NOMO-1 treated with DMSO at 0.1 percent for 48 hours (cell line): ENCODE data around the gene FOXJ3.

Source experiments
- DNase-seq: peaks from one replicate; lab custom pipeline; 2025; ENCODE audit not compliant: unreplicated experiment; lab: John Stamatoyannopoulos, UW

FOXJ3 gene

GRCh38 chr1:42334240-42335049 is 590 bp downstream of the FOXJ3 start:
- no peak for DNase-seq

DNA sequence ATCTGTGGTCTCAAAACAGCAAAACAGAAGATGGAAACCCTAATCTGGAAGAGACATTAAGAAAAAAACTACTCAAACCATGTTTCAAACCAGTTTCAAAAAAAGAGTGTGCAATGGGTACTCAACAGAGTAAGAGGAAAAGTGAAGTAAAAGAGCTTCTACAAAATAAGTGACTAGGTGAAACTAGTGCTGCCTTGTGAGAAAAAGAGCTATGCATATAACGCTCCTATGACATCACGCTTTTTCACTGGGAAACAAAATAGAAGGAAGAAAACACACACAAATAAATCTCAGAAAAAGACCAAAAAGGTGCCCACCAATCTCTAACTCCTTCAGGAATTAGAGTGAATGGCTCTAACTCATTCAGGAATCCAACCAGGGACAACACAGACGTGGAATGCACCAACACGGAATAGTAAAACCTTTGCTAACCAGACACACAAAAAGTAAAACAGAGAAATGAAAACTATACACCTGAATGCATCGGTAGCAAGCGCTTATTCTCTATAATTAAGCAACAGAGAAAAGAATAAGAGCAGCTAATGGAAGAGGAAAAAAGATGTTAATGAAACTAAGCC is 1.3 kb downstream of the FOXJ3 start:
- peak; percentile 14 for DNase-seq

- DNase-seq, result no peak
Measured at GRCh38 chr1:42332877-42333276, 2.2 kb downstream of the FOXJ3 start.

GRCh38 chr1:42330215-42330614 is 4.8 kb downstream of the FOXJ3 start:
- no peak for DNase-seq

DNA sequence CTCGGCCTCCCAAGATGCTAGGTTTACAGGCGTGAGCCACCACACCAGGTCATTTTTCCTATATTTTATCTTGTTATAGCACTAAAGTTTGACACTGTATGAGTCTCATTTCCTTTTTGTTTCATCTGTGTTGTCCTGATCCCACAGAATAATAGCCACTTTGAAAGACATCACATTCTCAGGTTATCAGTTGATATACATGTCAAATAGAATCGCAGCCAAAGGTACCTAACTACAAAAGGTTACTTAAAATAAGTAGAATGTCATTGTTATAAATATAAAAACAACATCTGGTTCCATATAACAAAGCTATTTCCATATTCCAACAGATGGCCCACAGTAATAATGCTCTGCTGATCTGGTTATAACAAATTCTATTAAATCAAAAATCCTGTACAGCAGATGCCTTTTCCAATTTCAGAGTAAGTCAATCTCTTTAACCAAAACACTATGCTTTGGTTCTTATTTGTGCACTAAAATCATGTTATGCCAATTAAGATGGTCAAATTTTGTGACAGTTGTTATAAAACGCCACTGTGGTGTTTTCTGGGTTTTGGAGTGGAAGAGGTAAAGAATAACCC is 6.0 kb downstream of the FOXJ3 start:
- no peak for DNase-seq

DNA sequence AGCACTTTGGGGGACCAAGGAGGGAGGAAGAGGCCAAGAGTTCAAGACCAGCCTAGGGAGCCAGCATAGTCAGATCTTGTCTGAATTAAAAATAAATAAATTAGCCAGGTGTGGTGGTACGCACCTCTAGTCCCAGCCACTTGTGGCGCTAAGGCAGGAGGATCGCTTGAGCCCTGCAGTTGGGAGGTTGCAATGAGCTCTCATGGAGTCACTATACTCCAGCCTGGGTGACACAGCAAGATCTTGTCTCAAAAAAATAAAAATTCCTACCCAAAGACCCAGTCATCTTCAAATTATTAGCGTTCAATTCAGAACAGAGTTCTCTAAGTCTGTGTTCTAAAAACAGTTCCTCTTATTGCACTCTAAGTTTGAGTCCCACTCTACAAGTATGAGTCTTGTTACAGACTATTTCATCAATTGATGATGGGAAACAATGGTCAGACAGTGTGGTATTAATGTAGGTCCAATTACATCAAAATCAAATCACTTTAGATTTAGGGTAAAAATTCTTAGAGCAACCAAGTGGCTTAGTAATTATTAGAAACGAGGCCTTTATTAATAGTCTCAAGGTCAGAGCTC is 6.9 kb downstream of the FOXJ3 start:
- no peak for DNase-seq

- DNase-seq, result no peak
Measured at GRCh38 chr1:42325014-42325402, 10.0 kb downstream of the FOXJ3 start.

DNA sequence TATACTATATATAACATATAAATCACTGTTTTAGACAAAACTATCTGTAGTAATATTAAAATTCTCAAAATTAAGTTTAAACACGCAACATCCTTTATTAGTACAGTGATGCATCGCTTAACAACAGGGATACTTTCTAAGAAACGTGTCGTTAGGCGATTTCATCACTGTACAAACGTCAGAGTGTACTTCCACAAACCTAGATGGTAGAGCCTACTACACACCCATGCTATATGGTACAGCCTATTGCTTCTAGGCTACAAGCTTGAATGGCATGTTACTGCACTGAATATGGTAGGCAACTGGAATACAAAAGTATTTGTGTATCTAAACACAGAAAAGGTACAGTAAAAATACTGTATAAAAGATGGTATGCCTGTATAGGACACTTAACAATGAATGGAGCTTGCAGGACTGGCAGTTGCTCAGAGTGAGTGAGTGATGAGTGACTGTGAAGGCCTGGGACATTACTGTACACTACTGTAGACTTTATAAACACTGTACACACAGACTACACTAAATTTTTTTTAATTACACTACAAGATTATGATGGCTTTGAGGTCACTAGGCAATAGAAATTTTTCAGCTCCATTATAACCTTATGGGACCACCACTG is 10.5 kb downstream of the FOXJ3 start:
- no peak for DNase-seq

- DNase-seq, result no peak
Measured at GRCh38 chr1:42323551-42323950, 11.5 kb downstream of the FOXJ3 start.

DNA sequence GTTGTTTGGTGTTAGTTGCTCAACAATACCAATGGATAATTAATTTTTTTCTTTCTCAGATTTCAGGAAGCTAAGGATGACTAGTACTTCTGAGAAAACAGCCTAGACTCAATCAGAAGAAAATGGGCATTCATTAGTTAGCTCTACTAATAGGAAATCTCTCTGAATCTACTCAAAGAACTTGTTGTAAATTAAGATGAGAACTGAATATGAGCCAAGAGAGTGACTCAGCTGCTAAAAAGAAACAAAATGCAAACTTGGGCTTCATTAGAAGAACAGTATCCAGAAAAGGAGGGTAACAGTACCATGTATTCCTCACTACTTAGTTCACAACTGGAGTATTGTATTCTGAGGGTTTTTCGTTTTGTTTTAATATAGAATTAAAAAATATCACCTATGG is 12.5 kb downstream of the FOXJ3 start:
- no peak for DNase-seq

- no peak for DNase-seq
Measured at GRCh38 chr1:42321731-42322130, 13.3 kb downstream of the FOXJ3 start.

- no peak for DNase-seq
Measured at GRCh38 chr1:42320708-42321107, 14.3 kb downstream of the FOXJ3 start.

DNA sequence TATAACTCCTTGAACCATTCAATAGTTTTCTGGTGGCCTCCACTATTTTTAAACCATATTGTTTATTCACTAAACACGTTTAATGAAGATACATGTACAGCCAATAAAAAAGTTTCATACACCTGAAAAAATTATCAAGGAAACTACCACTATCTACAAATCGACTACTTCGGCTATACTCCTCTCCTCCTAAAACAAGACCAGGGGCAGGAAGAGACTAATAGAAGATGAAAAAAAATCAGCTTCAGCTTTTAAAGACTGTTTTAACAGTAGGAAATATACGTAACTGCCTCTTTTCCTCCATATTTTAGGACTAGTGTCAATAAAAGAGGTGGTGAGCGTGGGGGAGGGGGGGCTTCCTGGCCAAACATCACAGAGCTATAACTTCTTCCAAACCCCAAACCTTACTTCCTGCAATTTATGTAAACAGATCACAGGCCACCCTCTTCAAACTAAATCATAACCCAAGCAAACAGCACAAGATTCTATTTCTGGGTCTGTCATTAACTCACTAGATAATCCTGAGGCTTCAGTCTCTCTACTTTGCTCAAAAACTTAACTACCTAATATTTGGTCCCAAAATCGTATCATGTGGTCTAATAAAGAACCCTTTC is 15.1 kb downstream of the FOXJ3 start:
- peak; percentile 15 for DNase-seq

DNA sequence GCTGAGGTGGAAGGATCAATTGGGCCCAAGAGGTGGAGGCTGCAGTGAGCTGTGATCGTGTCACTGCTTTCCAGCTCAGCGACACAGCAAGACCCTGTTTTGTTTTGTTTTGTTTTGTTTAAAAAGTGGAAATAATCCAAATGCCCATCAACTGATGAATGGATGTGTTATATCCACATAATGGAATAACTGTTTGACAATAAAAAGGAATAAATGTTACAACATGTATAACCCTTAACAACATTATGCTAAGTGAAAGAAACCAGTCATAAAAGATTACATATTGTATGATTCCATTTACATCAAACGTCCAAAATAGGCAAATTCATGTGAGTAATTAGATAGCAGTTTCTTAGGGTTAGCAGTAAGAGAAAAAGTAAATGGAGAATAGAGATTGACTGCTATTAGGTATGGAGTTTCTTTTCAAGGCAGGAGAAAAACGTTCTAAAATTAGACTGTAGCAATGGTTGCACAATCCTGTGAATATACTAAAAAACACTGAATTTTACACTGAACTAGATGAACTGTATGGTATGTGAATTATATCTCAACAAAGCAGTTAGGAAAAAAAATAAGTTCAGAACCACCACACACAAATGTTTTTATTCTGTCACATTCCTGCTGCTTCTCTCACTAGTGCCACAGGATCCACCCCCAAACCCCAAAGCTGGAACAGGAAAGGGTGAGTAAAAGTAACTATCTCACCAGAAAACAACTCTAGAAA is 15.7 kb downstream of the FOXJ3 start:
- DNase-seq, result peak; percentile 38

- no peak for DNase-seq
Measured at GRCh38 chr1:42318601-42319000, 16.4 kb downstream of the FOXJ3 start.

DNA sequence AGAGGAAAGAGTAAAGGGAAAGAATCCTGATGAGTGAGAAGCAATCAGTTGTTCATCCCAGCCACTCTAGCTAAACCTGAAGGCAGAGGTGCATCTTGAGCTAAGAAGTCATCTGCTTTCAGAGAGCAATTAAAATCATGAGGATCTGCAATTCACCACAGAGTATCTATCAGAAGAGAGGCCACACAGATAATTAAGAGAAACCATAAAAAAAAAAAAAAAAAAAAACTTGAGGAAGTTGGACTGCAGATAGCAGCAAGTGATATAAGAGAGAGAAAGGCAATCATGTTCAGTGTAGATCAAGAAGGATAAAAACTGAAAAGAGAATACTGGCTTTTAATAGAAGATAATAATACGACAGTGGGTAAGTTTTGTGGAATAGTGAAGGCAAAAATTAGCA is 17.7 kb downstream of the FOXJ3 start:
- peak; percentile 66 for DNase-seq

DNA sequence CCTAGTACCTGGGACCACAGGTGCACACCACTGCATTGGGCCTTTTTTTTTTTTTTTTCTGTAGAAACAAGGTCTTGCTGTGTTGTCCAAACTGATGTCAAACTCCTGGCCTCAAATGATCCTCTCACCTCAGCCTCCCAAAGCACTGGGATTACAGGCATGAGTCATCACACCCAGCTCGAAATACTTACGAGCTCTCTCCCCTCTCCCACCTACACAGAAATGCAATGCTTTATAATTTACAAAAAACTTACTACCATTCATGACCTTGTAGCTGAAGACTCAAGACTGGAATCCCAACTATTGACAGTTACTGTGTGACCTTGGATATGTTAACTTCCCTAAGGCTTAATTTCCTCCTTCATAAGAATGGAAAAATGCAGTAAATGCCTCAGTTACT is 18.7 kb downstream of the FOXJ3 start:
- DNase-seq, result no peak

DNA sequence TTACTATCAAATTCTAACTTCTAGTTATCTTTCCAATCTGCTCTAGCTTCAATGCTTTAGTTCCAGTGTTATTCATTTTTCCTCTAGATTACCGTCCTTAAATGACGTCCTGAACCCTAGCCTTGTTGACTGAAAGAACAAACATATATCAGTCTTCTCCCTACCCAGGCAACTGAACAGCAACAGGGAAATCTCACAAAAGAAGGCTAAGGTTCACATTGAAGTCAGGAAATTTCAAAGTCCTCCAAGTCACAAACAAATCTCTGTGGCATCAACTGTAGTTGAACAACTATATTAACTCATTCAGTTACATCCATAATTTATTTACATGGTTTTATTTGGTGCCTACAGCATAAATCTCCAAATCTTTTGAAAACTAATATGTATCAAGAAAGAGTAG is 19.5 kb downstream of the FOXJ3 start:
- DNase-seq, result no peak

DNA sequence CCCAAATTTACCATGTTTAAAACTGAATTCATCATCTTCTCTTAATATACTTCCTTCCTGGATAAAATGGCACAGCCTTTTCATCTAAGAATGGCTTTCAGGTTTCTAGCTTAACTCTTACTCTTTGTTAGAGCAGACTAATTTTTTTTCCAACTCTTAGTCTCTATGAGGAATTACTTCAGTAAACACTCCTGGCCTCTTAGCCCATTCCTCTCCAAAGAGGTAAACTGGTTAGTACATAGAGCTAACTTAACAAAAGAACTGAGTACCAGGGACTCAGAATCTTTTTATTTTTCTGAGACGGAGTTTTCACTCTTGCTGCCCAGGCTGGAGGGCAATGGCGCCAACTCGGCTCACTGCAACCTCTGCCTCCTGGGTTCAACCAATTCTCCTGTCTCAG is 21.1 kb downstream of the FOXJ3 start:
- DNase-seq, result no peak

DNA sequence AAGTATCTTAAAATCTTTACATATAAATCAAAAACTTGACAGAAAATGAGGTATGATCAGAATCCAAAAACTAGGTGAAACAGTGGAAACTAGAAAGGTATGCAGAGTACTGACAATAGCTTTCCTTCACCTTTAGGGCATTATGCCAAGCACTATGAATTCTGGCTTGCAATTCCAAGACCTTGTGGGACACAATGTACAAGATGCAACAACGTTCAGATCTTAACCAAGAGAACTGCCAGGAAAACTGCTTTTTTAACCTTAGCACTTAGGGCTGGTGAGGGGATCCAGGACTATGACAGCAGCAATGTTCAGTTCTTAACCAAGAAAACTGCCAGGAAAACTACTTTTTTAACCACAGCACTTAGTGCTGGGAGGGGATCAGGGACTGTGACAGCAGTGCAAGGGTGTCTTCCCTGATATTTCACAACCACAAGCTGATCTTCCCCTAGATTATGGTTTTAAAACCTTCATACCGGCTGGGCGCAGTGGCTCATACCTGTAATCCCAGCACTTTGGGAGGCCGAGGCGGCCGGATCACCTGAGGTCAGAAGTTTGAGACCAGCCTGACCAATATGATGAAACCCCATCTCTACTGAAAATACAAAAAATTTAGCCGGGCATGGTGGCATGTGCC is 22.3 kb downstream of the FOXJ3 start:
- no peak for DNase-seq
